ENCODE measurements around the gene MDFIC.

MDFIC gene

DNA sequence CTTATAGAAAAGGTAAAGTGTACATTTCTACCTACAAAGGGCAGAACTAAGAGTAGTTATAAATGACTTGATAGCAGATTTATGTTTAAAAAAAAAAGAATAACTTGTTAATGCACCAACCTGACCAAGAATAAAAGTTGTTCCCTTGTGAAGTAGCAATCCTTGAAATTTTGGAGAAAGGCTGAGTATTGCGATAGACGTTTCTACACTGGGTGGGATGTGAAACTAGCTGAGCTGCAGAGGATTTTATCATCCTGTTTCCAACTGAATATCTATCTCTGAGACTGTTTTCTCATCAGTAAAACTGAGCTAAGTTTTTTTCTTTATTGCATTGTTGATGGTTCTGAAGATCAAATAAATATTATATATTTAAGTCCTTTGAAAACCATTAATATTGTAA lies 14.6 kb downstream of the MDFIC start:
- in situ Hi-C loops (cut with MboI; ENCODE audit: low pct_unique_long_range_greater_than_20kb, low sequenced_read_pairs, unreplicated experiment), result no loop called here
- DNase-seq (ENCODE audit: low spot score), result no peak
- TF ChIP-seq, protein P1, sequence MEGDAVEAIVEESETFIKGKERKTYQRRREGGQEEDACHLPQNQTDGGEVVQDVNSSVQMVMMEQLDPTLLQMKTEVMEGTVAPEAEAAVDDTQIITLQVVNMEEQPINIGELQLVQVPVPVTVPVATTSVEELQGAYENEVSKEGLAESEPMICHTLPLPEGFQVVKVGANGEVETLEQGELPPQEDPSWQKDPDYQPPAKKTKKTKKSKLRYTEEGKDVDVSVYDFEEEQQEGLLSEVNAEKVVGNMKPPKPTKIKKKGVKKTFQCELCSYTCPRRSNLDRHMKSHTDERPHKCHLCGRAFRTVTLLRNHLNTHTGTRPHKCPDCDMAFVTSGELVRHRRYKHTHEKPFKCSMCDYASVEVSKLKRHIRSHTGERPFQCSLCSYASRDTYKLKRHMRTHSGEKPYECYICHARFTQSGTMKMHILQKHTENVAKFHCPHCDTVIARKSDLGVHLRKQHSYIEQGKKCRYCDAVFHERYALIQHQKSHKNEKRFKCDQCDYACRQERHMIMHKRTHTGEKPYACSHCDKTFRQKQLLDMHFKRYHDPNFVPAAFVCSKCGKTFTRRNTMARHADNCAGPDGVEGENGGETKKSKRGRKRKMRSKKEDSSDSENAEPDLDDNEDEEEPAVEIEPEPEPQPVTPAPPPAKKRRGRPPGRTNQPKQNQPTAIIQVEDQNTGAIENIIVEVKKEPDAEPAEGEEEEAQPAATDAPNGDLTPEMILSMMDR (IDR thresholded peaks at IDR 0.05; ENCODE audit: extremely low read depth, insufficient read depth, missing control alignments), result no peak

DNA sequence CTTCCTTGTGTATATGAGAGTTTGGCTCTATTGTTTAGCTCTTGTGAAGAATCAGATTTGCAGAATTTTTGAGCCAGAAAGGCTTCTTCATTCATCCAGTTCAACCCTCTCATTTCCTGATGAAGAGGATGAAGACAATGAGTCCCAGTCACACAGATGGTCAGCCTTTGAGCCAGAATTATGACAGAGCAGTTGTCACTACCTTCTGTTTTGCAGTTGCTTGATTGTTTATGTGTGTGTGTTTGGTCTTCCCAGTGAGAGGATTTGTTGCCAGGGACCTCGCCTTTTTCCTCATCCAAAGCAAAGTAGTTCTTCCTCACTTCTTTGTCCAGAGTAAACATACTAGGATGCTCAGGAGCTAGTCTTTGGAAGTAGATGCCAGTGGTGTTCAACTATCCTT lies 15.6 kb downstream of the MDFIC start:
- TF ChIP-seq, protein P1 (IDR thresholded peaks at IDR 0.05; ENCODE audit: extremely low read depth, insufficient read depth, missing control alignments), result no peak
- in situ Hi-C loops (cut with MboI; ENCODE audit: low pct_unique_long_range_greater_than_20kb, low sequenced_read_pairs, unreplicated experiment), result no loop called here
- DNase-seq (ENCODE audit: low spot score), result no peak

DNA sequence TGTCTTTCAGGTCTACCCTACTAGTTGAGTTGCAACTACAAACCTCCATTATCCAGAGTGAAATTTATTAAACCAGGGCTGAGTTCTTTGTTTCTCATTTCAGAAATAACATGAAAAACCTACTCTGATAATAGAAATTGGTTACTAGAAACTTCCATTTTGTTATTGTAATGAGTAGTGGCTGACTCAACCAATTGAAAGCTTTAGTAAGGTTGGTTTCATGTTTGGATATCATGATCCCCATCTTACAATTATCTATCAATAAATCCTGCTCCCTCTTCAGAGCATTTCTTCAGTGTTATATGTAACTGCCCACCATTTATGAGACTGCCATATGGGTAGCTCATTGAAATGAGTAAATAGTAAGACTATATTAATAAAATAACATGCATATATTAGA lies 16.9 kb downstream of the MDFIC start:
- in situ Hi-C loops (cut with MboI; ENCODE audit: low pct_unique_long_range_greater_than_20kb, low sequenced_read_pairs, unreplicated experiment), result no loop called here
- DNase-seq (ENCODE audit: low spot score), result no peak
- TF ChIP-seq, protein P1 (IDR thresholded peaks at IDR 0.05; ENCODE audit: extremely low read depth, insufficient read depth, missing control alignments), result no peak

GRCh38 chr7:114939484-114940097 lies 17.7 kb downstream of the MDFIC start:
- TF ChIP-seq, protein P1 (IDR thresholded peaks at IDR 0.05; ENCODE audit: extremely low read depth, insufficient read depth, missing control alignments), result peak; percentile 45
- in situ Hi-C loops (cut with MboI; ENCODE audit: low pct_unique_long_range_greater_than_20kb, low sequenced_read_pairs, unreplicated experiment), result no loop called here
- DNase-seq (ENCODE audit: low spot score), result no peak

DNA sequence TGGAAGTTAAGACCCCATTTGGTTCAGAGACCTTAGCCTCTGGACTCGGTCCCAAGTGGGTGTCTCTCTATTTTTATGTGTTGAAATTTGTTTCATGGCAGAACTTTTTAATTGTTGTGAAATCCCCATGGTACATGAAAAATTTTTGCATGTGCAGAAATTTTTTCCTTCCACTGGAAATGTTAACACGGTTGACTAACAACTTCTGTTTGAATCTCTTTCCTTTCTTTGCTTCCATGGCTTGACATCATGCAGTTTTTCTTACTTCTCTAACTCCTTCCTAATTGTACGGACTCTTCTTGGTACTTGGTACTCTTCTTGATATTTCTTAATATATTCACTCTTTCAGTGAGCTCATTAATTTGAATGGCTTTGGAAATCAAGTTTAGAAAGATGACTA lies 18.3 kb downstream of the MDFIC start:
- TF ChIP-seq, protein P1 (IDR thresholded peaks at IDR 0.05; ENCODE audit: extremely low read depth, insufficient read depth, missing control alignments), result no peak
- no peak for DNase-seq (ENCODE audit: low spot score)
- in situ Hi-C loops (cut with MboI; ENCODE audit: low pct_unique_long_range_greater_than_20kb, low sequenced_read_pairs, unreplicated experiment), result no loop called here

DNA sequence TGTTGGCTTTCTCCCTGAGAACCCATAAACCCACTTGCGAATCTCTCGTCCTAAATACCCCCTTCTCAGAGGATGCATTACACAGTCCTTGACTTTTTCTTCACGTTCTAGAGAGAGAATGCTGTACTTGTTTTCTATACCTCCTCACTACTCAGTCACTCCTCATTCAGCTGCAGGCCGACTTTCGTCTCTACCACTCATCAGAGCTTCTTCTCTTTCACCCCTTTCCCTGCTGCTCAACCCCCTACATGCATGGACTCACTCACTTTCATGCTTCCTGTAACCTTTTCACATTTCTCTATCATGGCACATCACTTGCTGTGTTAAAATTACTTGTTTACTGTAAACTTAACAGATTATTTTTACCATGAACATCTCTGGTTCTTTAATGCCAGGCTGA lies 19.8 kb downstream of the MDFIC start:
- DNase-seq (ENCODE audit: low spot score), result no peak
- in situ Hi-C loops (cut with MboI; ENCODE audit: low pct_unique_long_range_greater_than_20kb, low sequenced_read_pairs, unreplicated experiment), result no loop called here
- TF ChIP-seq, protein P1 (IDR thresholded peaks at IDR 0.05; ENCODE audit: extremely low read depth, insufficient read depth, missing control alignments), result no peak
